HG03439 (cell line): Measurements from ENCODE around the gene CDV3.

Experiments used
- ATAC-seq: cut with Tn5 transposase; IDR thresholded peaks from one replicate; pipeline ENCODE4 v1.9.1; 2021; ENCODE audit warnings: mild to moderate bottlenecking, moderate library complexity; ENCODE audit not compliant: unreplicated experiment

CDV3 gene

GRCh38 chr3:133600572-133601081 is 27.1 kb downstream of the CDV3 start:
- ATAC-seq, result no peak

GRCh38 chr3:133606342-133606741 is 32.9 kb downstream of the CDV3 start:
- ATAC-seq, result no peak

GRCh38 chr3:133606902-133607301 is 33.4 kb downstream of the CDV3 start:
- ATAC-seq, result no peak

- ATAC-seq, result no peak
Measured at GRCh38 chr3:133607816-133608215, 34.3 kb downstream of the CDV3 start.

- no peak for ATAC-seq
Measured at GRCh38 chr3:133608388-133608787, 34.9 kb downstream of the CDV3 start.

GRCh38 chr3:133610031-133610430 is 36.5 kb downstream of the CDV3 start:
- ATAC-seq, result no peak

- no peak for ATAC-seq
Measured at GRCh38 chr3:133611534-133611933, 38.0 kb downstream of the CDV3 start.

- peak; percentile 100 for ATAC-seq
Measured at GRCh38 chr3:133620066-133620784, 46.7 kb downstream of the CDV3 start.

- no peak for ATAC-seq
Measured at GRCh38 chr3:133627789-133628188, 54.3 kb downstream of the CDV3 start.

GRCh38 chr3:133629146-133629545 is 55.7 kb downstream of the CDV3 start:
- ATAC-seq, result no peak

GRCh38 chr3:133633439-133633838 is 60.0 kb downstream of the CDV3 start:
- no peak for ATAC-seq
